K562 (cell line): ENCODE results near the gene ETS2. TPM values are rescaled to one million over a fixed set of nuclear protein-coding genes. Genes with fewer than 3 reads are reported as not detected.
A peak's percentile ranks its signal among the peaks of the same experiment; 100 is the strongest.

Experiments
- CCNT2 ChIP-seq: IDR thresholded peaks from 2 replicates; pipeline ENCODE4 v1.6.1; 2011; ENCODE audit warnings: borderline replicate concordance, low read depth, mild to moderate bottlenecking, moderate library complexity, mixed read lengths, low read length; ENCODE audit not compliant: insufficient read length; ENCODE audit errors: extremely low read depth
- CEBPB ChIP-seq: fragments of 450-650 bp; IDR thresholded peaks from 2 replicates; pipeline ENCODE4 v1.6.1; 2016; ENCODE audit warnings: missing genetic modification characterization, missing compliant biosample characterization
- GABPA ChIP-seq: fragments of 200-800 bp; sonication (Bioruptor generic); conservative IDR thresholded peaks from 2 replicates; pipeline ENCODE4 v1.6.1; 2016; ENCODE audit warnings: low read depth, missing genetic modification characterization, missing compliant biosample characterization
- HDAC6 ChIP-seq: IDR thresholded peaks from 2 replicates; pipeline ENCODE4 v1.6.1; 2012; ENCODE audit warnings: low read depth, mild to moderate bottlenecking, control low read depth, inconsistent platforms, low read length, moderate library complexity
- KLF6 ChIP-seq: fragments of 250-450 bp; sonication (Bioruptor Pico); IDR thresholded peaks from 2 replicates; pipeline ENCODE4 v1.4.0; 2020; ENCODE audit warnings: mild to moderate bottlenecking, moderate library complexity, borderline replicate concordance
- ZNF121 ChIP-seq: sonication (generic); formaldehyde crosslinking; conservative IDR thresholded peaks from 2 replicates; pipeline ENCODE4 v1.8.0; 2022; ENCODE audit warnings: missing genetic modification reagents
- ZNF197 ChIP-seq: fragments of 200-800 bp; sonication (Bioruptor generic); IDR thresholded peaks from 2 replicates; pipeline ENCODE4 v1.6.1; 2016; ENCODE audit warnings: low read depth, missing genetic modification characterization, missing compliant biosample characterization
- ZSCAN29 ChIP-seq: fragments of 450-650 bp; IDR thresholded peaks from 2 replicates; pipeline ENCODE4 v1.6.1; 2017
- polyA plus RNA-seq, 8 experiments: library from polyadenylated mRNA; depleted of rRNA in 4 of 8; stranded (reverse) in 5 of 8; unstranded in 3 of 8; fragments of >200 nt; fragmentation: Nextera tagmentation in 2 of 8; fragmentation: Illumina TruSeq in 1 of 8; extraction: Ambion mirVana in 2 of 8; extraction: Trizol in 1 of 8; gene quantifications; 2 replicates each; pipeline versions ENCODE4 v1.2.1 to v1.2.3, GENCODE V29; 2011 to 2014; ENCODE audit warnings: inconsistent platforms in 1 of 8, missing spikeins in 1 of 8
- total RNA-seq, 7 experiments: library from RNA; depleted of rRNA in 6 of 7; stranded (reverse); fragments of >200 nt in 6 of 7; fragmentation: Illumina TruSeq in 2 of 7; extraction: Trizol in 2 of 7; gene quantifications; 2 replicates each; pipeline versions ENCODE4 v1.2.1 to v1.2.3, GENCODE V29; 2011 to 2021; ENCODE audit warnings: low replicate concordance in 1 of 7
- TF ChIP-seq, protein P1 (sequence below): fragments of 200-800 bp; sonication (Bioruptor generic); IDR thresholded peaks from 2 replicates; pipeline ENCODE4 v1.6.1; 2016; ENCODE audit warnings: missing genetic modification characterization, missing compliant biosample characterization
- TF ChIP-seq, protein P2 (sequence below): fragments of 200-400 bp; formaldehyde crosslinking; IDR thresholded peaks from 2 replicates; pipeline ENCODE4 v1.6.1; 2017; ENCODE audit warnings: mild to moderate bottlenecking, low read depth, low read length, moderate library complexity
- TF ChIP-seq, protein P3 (sequence below): sonication (generic); formaldehyde crosslinking; IDR thresholded peaks from 2 replicates; pipeline ENCODE4 v1.5.0; 2020; ENCODE audit warnings: missing genetic modification reagents
- TF ChIP-seq, protein P4 (sequence below): sonication (generic); formaldehyde crosslinking; IDR thresholded peaks from 2 replicates; pipeline ENCODE4 v1.8.0; 2023; ENCODE audit warnings: mild to moderate bottlenecking, missing genetic modification reagents
- TF ChIP-seq, protein P5 (sequence below): sonication (generic); formaldehyde crosslinking; IDR thresholded peaks from 2 replicates; pipeline ENCODE4 v1.8.1; 2022; ENCODE audit warnings: missing genetic modification reagents

Gene ETS2
- total and polyA plus RNA-seq, 9 of the 15 experiments (the other 6 are each of a cell fraction or from before 2014, with no cell fraction given): 1.7 to 24.4 (median 12.2) TPM

DNA sequence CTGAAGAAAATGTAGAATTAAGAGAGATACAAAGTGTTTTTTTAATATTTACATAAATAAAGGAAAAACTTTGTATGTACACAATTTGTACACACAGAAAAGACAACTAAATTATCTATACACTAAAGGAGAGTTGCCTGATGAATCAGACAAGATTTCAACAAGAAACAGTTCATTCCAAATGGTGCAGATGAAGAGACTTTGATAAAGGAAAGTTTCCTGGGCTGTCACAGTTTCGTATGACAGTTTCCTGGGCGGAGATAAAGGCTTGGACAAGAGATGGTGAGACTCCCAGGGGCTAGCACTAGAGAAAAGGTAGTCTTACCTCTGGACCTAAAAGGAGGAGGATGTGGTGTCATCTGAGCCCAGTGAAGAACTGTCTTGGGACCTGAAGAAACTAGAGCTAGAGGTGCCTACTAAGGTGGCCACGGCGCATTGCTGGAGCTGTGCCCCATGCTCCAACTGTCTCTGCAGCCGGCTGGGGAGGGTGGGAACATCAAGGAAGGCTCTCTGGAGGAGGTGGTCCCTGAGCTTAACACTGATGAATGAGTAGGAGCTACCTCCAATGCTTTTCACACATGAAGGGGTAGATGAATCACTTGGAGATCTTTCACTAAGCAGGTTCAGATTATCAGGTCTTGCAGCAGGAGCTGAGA lies 32.2 kb downstream of the ETS2 start (continued):
- no peak for TF ChIP-seq CEBPB (tag)
- no peak for TF ChIP-seq ZNF197 (CRISPR knock-in tag)
- no peak for TF ChIP-seq ZSCAN29
- no peak for TF ChIP-seq CCNT2
- TF ChIP-seq, protein P1, sequence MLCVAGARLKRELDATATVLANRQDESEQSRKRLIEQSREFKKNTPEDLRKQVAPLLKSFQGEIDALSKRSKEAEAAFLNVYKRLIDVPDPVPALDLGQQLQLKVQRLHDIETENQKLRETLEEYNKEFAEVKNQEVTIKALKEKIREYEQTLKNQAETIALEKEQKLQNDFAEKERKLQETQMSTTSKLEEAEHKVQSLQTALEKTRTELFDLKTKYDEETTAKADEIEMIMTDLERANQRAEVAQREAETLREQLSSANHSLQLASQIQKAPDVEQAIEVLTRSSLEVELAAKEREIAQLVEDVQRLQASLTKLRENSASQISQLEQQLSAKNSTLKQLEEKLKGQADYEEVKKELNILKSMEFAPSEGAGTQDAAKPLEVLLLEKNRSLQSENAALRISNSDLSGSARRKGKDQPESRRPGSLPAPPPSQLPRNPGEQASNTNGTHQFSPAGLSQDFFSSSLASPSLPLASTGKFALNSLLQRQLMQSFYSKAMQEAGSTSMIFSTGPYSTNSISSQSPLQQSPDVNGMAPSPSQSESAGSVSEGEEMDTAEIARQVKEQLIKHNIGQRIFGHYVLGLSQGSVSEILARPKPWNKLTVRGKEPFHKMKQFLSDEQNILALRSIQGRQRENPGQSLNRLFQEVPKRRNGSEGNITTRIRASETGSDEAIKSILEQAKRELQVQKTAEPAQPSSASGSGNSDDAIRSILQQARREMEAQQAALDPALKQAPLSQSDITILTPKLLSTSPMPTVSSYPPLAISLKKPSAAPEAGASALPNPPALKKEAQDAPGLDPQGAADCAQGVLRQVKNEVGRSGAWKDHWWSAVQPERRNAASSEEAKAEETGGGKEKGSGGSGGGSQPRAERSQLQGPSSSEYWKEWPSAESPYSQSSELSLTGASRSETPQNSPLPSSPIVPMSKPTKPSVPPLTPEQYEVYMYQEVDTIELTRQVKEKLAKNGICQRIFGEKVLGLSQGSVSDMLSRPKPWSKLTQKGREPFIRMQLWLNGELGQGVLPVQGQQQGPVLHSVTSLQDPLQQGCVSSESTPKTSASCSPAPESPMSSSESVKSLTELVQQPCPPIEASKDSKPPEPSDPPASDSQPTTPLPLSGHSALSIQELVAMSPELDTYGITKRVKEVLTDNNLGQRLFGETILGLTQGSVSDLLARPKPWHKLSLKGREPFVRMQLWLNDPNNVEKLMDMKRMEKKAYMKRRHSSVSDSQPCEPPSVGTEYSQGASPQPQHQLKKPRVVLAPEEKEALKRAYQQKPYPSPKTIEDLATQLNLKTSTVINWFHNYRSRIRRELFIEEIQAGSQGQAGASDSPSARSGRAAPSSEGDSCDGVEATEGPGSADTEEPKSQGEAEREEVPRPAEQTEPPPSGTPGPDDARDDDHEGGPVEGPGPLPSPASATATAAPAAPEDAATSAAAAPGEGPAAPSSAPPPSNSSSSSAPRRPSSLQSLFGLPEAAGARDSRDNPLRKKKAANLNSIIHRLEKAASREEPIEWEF (CRISPR knock-in tag): no peak
- TF ChIP-seq, protein P2, sequence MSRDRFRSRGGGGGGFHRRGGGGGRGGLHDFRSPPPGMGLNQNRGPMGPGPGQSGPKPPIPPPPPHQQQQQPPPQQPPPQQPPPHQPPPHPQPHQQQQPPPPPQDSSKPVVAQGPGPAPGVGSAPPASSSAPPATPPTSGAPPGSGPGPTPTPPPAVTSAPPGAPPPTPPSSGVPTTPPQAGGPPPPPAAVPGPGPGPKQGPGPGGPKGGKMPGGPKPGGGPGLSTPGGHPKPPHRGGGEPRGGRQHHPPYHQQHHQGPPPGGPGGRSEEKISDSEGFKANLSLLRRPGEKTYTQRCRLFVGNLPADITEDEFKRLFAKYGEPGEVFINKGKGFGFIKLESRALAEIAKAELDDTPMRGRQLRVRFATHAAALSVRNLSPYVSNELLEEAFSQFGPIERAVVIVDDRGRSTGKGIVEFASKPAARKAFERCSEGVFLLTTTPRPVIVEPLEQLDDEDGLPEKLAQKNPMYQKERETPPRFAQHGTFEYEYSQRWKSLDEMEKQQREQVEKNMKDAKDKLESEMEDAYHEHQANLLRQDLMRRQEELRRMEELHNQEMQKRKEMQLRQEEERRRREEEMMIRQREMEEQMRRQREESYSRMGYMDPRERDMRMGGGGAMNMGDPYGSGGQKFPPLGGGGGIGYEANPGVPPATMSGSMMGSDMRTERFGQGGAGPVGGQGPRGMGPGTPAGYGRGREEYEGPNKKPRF: no peak
- TF ChIP-seq, protein P3, sequence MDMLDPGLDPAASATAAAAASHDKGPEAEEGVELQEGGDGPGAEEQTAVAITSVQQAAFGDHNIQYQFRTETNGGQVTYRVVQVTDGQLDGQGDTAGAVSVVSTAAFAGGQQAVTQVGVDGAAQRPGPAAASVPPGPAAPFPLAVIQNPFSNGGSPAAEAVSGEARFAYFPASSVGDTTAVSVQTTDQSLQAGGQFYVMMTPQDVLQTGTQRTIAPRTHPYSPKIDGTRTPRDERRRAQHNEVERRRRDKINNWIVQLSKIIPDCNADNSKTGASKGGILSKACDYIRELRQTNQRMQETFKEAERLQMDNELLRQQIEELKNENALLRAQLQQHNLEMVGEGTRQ (CRISPR knock-in tag): no peak
- TF ChIP-seq, protein P4, sequence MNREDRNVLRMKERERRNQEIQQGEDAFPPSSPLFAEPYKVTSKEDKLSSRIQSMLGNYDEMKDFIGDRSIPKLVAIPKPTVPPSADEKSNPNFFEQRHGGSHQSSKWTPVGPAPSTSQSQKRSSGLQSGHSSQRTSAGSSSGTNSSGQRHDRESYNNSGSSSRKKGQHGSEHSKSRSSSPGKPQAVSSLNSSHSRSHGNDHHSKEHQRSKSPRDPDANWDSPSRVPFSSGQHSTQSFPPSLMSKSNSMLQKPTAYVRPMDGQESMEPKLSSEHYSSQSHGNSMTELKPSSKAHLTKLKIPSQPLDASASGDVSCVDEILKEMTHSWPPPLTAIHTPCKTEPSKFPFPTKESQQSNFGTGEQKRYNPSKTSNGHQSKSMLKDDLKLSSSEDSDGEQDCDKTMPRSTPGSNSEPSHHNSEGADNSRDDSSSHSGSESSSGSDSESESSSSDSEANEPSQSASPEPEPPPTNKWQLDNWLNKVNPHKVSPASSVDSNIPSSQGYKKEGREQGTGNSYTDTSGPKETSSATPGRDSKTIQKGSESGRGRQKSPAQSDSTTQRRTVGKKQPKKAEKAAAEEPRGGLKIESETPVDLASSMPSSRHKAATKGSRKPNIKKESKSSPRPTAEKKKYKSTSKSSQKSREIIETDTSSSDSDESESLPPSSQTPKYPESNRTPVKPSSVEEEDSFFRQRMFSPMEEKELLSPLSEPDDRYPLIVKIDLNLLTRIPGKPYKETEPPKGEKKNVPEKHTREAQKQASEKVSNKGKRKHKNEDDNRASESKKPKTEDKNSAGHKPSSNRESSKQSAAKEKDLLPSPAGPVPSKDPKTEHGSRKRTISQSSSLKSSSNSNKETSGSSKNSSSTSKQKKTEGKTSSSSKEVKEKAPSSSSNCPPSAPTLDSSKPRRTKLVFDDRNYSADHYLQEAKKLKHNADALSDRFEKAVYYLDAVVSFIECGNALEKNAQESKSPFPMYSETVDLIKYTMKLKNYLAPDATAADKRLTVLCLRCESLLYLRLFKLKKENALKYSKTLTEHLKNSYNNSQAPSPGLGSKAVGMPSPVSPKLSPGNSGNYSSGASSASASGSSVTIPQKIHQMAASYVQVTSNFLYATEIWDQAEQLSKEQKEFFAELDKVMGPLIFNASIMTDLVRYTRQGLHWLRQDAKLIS (CRISPR knock-in tag): no peak
- TF ChIP-seq, protein P5, sequence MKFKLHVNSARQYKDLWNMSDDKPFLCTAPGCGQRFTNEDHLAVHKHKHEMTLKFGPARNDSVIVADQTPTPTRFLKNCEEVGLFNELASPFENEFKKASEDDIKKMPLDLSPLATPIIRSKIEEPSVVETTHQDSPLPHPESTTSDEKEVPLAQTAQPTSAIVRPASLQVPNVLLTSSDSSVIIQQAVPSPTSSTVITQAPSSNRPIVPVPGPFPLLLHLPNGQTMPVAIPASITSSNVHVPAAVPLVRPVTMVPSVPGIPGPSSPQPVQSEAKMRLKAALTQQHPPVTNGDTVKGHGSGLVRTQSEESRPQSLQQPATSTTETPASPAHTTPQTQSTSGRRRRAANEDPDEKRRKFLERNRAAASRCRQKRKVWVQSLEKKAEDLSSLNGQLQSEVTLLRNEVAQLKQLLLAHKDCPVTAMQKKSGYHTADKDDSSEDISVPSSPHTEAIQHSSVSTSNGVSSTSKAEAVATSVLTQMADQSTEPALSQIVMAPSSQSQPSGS (CRISPR knock-in tag): no peak
- no peak for TF ChIP-seq ZNF121 (CRISPR knock-in tag)
- no peak for TF ChIP-seq KLF6 (CRISPR knock-in tag)
- TF ChIP-seq GABPA (tag): peak; percentile 70
- no peak for TF ChIP-seq HDAC6
